ENCODE measurements around the gene MACROD2.

MACROD2 gene

DNA sequence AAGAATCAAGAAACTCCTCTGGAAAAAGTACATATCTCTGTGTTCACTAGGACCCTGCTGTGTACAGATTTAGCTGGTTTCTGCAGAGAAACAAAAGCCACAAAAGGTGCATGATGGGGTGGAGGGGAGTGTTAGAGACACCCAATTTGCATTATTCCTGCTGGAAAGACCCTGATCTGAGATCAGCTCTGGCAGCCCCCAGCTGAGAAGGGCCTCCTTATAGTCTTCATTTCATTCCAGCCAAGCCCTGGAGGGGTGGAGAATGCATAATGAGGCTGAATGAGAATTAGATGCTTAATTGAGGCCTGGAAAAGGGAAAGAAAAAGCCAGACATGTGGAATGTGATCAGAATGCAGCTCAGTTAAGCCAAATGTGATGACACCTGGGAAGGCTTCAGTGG, 2032.4 kb downstream of the MACROD2 start:
- DNase-seq (ENCODE audit: low spot score) = no peak

GRCh38 chr20:16028923-16029322, 2033.6 kb downstream of the MACROD2 start:
- no peak for DNase-seq (ENCODE audit: low spot score)

DNA sequence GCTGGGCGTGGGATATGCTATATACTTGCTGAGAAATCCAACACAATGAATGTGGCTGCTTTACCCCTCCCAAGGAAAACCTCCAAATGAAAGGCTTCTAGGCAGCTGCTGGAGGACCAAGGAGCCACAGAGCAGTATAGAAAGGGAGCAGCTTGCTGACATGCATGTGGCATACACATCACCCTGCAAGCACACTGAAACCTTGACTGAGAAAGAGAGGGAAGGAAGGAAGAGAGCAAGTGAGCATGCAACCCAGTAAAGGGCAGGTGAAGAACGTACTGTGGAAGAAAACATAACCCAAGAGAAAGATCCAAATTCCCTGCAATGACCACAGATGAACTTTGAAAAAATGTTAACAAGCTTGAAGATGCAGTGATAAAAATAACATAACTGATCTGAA, 2034.9 kb downstream of the MACROD2 start:
- no peak for DNase-seq (ENCODE audit: low spot score)

GRCh38 chr20:16035576-16035975, 2040.3 kb downstream of the MACROD2 start:
- DNase-seq (ENCODE audit: low spot score) = no peak

DNA sequence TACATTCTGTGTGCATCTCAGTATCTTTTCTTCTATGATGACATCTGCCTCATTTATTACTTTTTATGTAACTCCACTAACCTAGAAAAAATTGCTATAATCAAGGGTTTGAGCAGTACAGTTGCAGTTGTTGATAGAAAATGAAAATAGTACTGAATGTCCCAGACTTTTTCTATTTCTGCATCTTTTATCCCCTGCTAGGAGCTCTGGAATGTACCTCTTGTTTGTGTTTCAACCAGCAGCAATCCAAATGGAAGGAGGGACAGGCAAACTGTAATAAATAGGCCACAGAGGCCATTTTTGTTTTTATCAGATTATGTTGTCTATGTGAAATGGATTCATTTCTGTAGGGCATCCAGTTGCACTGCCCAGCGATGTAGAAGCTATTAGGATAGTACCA, 2041.0 kb downstream of the MACROD2 start:
- no peak for DNase-seq (ENCODE audit: low spot score)

DNA sequence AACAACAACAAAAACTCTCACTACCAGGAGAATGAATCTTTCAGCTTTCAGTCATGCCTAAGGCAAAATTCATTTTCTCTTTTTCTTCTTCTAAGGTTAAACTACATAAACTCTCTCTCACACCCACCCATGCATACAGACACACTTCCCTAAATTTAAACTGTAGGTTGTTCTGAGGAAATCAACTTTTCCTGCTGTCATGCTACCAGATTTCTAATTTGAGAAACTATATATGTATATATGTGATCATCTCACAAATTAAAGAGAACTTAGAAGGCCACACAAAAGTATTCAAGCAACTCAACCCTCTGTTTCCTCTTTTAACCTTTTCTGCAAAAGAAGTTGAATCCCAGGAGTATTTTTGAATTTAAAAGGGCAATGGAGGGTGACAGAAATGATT, 2045.4 kb downstream of the MACROD2 start:
- no peak for DNase-seq (ENCODE audit: low spot score)

DNA sequence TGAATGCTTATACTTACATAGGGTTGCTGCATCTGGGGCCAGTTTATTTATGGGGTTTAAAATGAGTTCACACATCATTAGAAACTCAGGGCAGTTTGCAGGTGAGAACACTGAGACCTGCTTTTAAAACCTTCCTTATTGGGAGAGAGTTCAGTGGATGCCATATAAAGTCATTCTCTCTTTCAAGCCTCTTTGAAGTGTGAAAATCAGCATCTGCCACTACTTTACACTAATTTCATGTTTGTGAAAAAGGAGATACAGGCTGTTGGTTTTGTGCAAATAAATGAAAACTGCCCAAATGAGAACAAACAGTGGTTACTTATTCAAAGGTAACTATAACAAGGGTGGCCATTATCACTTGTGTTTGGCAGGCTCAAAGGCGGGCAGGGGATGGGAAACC, 2047.4 kb downstream of the MACROD2 start:
- DNase-seq (ENCODE audit: low spot score) = no peak

GRCh38 chr20:16043931-16044330, 2048.6 kb downstream of the MACROD2 start:
- no peak for DNase-seq (ENCODE audit: low spot score)

DNA sequence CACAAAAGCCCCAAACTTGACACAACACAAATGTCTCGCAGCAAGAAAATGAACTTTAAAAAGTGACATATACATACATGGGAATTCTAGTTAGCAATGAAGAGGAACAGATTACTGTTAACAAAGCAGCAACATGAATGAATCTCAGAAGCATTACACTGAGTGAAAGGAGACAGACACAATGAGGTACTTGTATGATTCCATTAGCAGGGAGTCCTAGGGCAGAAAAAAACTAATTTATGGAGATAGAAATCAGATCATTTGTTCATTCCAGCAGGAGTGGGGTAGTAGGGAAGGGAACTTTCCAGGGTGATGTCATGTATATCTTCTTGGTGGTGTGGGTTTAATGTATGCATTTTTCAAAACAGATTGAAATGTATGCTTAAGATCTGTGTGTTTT, 2053.6 kb downstream of the MACROD2 start:
- DNase-seq (ENCODE audit: low spot score) = no peak

DNA sequence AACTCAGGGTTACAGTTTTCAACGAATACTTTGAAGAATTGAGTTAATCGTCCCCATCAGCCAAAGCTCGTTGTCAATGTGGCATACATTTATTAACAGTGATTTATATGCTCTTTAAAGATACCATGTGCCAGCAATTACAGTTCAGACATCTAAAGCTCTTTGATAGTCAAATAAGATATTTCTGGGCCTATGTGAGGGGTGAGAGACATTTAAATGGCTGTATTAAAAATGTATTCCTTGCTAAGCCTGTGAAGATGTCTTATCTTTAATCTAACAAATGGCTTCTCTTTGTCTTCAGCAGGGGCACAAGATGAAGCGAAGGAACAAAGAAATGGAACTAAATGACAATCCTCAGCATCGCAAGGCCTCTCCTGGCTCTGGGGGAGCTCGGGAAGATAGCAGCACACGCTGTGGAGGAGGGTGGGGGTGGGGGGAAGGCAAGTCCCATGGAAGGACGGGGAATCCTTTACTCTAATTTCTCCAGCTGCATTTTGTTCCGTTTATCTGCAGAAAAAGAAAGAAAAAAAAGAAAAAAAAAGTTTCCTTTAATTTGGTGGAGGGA, 2054.3 kb downstream of the MACROD2 start:
- DNase-seq (ENCODE audit: low spot score) = no peak

DNA sequence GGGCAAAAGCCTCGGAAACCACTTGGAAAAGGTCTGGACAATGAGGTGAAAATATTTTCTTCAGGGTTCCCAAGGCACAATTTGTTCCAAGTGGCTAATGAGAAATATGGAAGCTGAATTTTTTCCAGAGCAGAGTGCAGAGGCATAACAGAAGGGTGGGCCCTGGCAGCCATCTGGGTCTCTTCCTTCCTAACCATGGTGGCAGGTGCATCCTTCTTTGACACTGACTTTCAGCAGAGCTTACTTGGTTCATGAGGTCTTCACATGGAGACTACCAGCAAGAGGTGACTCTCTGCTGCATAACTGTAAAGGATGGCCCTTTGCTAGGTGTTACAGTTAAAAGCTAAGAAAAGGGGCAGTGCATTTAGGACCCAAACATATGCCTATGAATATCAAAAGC, 2055.1 kb downstream of the MACROD2 start:
- no peak for DNase-seq (ENCODE audit: low spot score)

DNA sequence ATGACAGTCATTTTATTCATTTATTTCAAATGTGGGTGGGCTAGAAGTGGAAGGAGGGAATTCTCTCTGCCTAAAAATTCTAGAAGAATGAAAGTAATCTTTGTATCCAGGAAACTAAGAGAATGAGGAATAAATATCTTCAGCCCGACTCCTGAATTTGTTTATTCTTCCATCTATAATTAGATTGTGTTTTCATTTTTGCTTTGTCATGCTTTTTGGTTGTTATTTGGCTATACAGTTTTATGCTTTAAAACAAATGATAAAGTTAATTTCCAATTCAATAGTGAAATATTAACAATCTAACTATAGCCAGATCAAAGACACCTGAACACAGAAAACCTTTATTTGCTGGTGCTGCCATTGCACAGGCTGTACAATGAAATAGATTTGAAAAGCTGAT, 2056.7 kb downstream of the MACROD2 start:
- no peak for DNase-seq (ENCODE audit: low spot score)

DNA sequence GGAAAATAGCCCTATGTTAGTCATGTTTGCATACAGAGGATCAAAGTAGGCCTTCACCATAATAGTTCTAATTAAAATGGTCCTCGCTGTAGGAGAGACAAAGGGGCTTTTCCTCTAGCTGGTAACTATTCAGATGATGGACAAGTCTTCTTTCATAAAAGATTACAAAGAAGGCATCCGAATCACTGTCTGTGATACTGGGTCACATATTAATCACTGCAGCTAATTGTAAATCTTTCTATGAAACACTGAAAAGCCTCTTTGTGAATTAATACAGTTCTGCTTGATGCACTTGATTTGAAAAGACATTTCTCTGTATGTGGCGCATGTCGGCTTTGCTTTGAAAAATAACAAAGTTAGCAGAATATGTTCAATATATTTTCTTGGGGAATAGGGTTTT, 2057.1 kb downstream of the MACROD2 start:
- DNase-seq (ENCODE audit: low spot score) = no peak

DNA sequence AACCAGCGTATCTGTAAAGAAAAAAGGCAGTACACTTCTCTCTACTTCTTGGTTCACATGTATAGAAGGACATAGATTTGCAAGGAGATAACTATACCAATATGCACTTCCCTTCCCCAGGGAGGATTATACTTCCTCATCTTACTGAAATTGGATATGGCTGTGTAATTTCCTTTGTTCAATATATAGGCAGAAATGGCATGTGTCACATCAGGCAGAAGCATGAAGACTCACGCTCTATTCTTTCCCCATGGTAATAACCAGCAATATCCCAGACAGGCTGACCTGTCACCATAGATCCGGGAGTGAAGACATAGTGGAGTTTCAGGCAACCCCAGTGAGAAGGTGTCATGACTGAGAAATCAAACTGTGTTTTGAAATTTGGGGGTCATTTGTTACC, 2059.7 kb downstream of the MACROD2 start:
- DNase-seq (ENCODE audit: low spot score) = no peak

DNA sequence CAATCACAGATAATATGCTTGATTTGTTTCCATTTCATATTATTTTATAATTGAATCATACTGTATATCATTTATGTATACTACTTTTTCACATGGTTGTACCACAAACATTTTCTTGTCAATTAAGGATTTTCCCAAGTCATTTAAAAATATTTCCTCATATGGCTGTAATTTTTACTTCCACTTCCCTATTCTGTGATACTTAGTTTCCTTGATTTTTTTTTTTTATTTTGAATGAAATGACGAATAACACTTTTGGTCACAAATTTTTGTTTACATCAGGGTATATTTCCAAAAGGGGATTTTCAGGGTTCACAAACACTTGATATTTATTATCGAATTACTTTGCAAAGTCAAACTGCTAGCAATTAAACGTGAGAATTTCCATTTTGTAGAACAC, 2062.3 kb downstream of the MACROD2 start:
- no peak for DNase-seq (ENCODE audit: low spot score)

- DNase-seq (ENCODE audit: low spot score) = no peak
These were observed 2063.0 kb downstream of the MACROD2 start for GRCh38 chr20:16058268-16058667.

DNA sequence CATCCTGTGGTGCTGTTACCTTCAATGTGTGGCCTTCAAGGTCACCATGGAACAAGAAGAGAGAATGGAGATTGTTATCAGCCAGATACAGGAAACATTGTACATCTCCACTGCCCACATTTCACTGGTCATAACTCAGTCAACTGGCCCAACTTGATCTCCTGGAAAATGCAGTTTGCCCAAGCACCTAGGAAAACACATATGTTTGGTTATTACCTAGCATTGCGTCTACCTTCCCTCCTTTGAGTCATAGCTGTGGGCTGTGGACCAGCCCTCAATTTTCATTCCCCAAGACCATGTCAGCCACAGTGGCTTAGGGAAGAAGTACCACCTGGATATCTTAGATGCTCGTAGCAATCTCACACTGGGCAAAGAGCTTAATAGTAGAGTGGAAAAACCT, 2064.5 kb downstream of the MACROD2 start:
- DNase-seq (ENCODE audit: low spot score) = no peak

GRCh38 chr20:16061351-16061750, 2066.0 kb downstream of the MACROD2 start:
- DNase-seq (ENCODE audit: low spot score) = no peak

GRCh38 chr20:16062661-16063581, 2067.6 kb downstream of the MACROD2 start:
- peak; percentile 46 for DNase-seq (ENCODE audit: low spot score)

- no peak for DNase-seq (ENCODE audit: low spot score)
These were observed 2068.6 kb downstream of the MACROD2 start for GRCh38 chr20:16063881-16064280.

DNA sequence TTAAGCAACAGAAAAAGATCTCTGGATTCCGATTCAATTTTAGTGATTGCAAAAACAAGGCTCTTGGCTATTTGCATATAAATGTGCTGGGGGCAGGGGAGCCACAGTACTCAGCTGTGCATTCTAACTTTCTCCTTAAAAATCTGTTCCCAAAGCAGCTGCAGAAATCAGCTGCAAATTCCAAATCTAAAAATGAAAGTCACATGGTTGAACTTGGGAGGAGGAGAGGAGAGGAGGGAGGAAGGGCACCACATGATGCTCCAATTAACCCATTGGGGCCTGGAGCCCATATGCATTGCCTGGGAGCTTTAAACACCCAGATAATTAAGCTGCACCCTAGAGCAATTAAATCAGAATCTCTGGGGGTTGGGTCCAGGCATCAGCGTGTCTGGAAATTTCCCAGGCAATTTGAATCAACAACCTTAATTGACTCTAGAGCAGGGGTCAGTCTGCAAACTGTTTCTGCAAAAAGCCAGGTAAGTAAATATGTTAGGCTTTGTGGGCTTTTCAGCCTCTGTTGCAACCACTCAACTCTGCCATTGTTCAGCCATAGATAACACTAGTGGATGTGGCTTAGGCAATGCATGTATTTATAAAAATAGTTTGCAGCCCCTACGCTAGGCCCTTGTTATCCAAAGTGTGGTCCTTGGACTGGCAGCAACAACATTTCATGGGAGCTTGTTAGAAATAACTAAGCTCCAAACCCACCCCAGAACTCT, 2069.8 kb downstream of the MACROD2 start:
- no peak for DNase-seq (ENCODE audit: low spot score)

- DNase-seq (ENCODE audit: low spot score) = peak; percentile 81
These were observed 2071.3 kb downstream of the MACROD2 start for GRCh38 chr20:16066571-16066970.

DNA sequence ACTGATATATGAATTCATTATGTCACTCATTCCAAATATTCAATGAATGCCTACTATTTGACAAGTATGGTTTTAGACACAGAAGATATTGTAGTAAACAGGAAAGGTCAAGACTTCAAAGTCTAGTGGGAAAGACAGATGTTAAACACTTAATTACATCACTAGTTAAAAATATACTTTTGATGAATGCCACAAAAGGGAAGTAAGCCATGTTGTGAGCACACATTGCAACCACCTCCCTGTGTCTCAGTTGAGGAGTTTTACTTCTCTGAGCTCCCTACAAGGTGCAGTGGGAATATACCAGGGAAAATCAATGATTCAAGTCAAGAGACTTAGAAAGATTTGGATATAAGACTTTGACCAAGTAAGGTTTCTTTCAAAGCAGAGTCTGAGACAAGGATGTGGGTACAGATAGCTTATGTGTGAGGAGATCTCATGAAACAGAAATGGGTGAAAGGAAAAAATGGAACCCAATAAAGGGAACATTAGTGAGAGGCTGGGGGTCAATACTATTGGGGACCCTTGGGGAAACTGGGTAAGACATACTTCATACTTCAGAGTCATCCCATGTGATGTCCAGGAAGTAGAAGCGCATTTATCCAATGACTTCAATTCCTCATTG, 2074.2 kb downstream of the MACROD2 start:
- peak; percentile 54 for DNase-seq (ENCODE audit: low spot score)

All from kidney tubule cell (primary cell).